SK-N-SH (cell line): Measurements from ENCODE around the gene RGR. TPM values are rescaled to one million over a fixed set of nuclear protein-coding genes. Genes with fewer than 3 reads are reported as not detected.

Experiments
- CTCF ChIA-PET: fragments of 300-600, 350-600 bp; formaldehyde crosslinking; extraction: SDS; loops from one replicate; lab custom pipeline; 2021; lab: Yijun Ruan, JAX
- POLR2A ChIA-PET: fragments of 350-600 bp; sonication (Branson Sonifier 250); formaldehyde crosslinking; extraction: SDS; loops from one replicate; lab custom pipeline; 2020; ENCODE audit warnings: antibody characterized with exemption, inconsistent platforms; lab: Yijun Ruan, JAX
- DNase-seq: peaks from one replicate; pipeline ENCODE4 v3.0.0; 2012
- H2AFZ ChIP-seq: fragments of 200-600 bp; sonication (generic); 2 replicates; pipeline ENCODE4 v1.8.1; 2016; ENCODE audit warnings: antibody characterized with exemption, mild to moderate bottlenecking, low read depth
- H3F3A ChIP-seq: fragments of 200-600 bp; sonication (generic); replicated peaks from 2 replicates; pipeline ENCODE3; 2016; ENCODE audit warnings: antibody characterized with exemption, mild to moderate bottlenecking; ENCODE audit not compliant: insufficient read depth
- H3K27ac ChIP-seq, 2 experiments: fragments of 200-500 bp in 1 of 2; fragments of 200-600 bp in 1 of 2; sonication (Bioruptor generic) in 1 of 2; sonication (generic), shearing (Covaris generic) in 1 of 2; 2 replicates each; pipeline versions ENCODE4 v1.5.1 to v1.6.1; 2014 to 2016; ENCODE audit warnings: low read depth in 2 of 2, inconsistent platforms in 1 of 2, low read length in 1 of 2, mild to moderate bottlenecking in 1 of 2, mixed read lengths in 1 of 2
- H3K27me3 ChIP-seq: fragments of 200-600 bp; sonication (generic), shearing (Covaris generic); 2 replicates; pipeline ENCODE4 v1.6.1; 2016; ENCODE audit warnings: mixed run types; ENCODE audit not compliant: insufficient read depth
- H3K36me3 ChIP-seq, 2 experiments: fragments of 200-500 bp in 1 of 2; fragments of 200-600 bp in 1 of 2; sonication (Bioruptor generic) in 1 of 2; sonication (generic) in 1 of 2; replicated peaks in 1 of 2; 2 replicates each; pipeline versions ENCODE3 to v1.5.1; 2014 to 2016; ENCODE audit warnings: low read length in 1 of 2, mild to moderate bottlenecking in 1 of 2; ENCODE audit not compliant: insufficient read depth in 2 of 2, control insufficient read depth in 1 of 2
- H3K4me1 ChIP-seq, 2 experiments: fragments of 200-500 bp in 1 of 2; fragments of 200-600 bp in 1 of 2; sonication (Bioruptor generic) in 1 of 2; sonication (generic), shearing (Covaris generic) in 1 of 2; 2 replicates each; pipeline versions ENCODE4 v1.5.1 to v1.6.1; 2014 to 2016; ENCODE audit warnings: low read depth in 1 of 2, low read length in 1 of 2, mixed run types in 1 of 2; ENCODE audit not compliant: insufficient read depth in 2 of 2, control insufficient read depth in 1 of 2
- H3K4me2 ChIP-seq: fragments of 200-600 bp; sonication (generic), shearing (Covaris generic); 2 replicates; pipeline ENCODE4 v1.6.1; 2017; ENCODE audit warnings: mixed run types
- H3K4me3 ChIP-seq, 2 experiments: fragments of 200-500 bp in 1 of 2; fragments of 200-600 bp in 1 of 2; sonication (Bioruptor generic) in 1 of 2; sonication (generic), shearing (Covaris generic) in 1 of 2; 2 replicates each; pipeline versions ENCODE4 v1.5.1 to v1.8.1; 2014 to 2016; ENCODE audit warnings: low read depth in 2 of 2, inconsistent platforms in 1 of 2, low read length in 1 of 2, mild to moderate bottlenecking in 1 of 2, mixed read lengths in 1 of 2, moderate library complexity in 1 of 2
- H3K79me2 ChIP-seq: fragments of 200-600 bp; sonication (generic); 2 replicates; pipeline ENCODE4 v1.8.1; 2017; ENCODE audit warnings: mild to moderate bottlenecking; ENCODE audit not compliant: insufficient read depth
- H3K9ac ChIP-seq: fragments of 200-600 bp; sonication (generic); 2 replicates; pipeline ENCODE4 v1.6.1; 2017; ENCODE audit warnings: mixed run types
- H3K9me2 ChIP-seq: fragments of 200-600 bp; sonication (generic); 2 replicates; pipeline ENCODE4 v1.6.1; 2017; ENCODE audit warnings: mixed run types
- H3K9me3 ChIP-seq: fragments of 200-600 bp; sonication (generic); 2 replicates; pipeline ENCODE4 v1.6.1; 2017; ENCODE audit warnings: mixed run types, mild to moderate bottlenecking, moderate library complexity
- H4K20me1 ChIP-seq: fragments of 200-600 bp; sonication (generic); 2 replicates; pipeline ENCODE4 v1.6.1; 2017; ENCODE audit warnings: mild to moderate bottlenecking, mixed run types; ENCODE audit not compliant: insufficient read depth
- EP300 ChIP-seq, 2 experiments: IDR thresholded peaks; 2 replicates each; pipeline versions ENCODE4 v1.4.0 to v1.6.1; 2012; ENCODE audit warnings: borderline replicate concordance in 1 of 2, low read depth in 1 of 2, low read length in 1 of 2
- MEF2A ChIP-seq: IDR thresholded peaks from 2 replicates; pipeline ENCODE4 v1.4.0; 2012; ENCODE audit warnings: low read depth, borderline replicate concordance
- NRF1 ChIP-seq: IDR thresholded peaks from 2 replicates; pipeline ENCODE4 v1.6.1; 2012; ENCODE audit warnings: low read depth, mild to moderate bottlenecking, low read length
- RAD21 ChIP-seq: IDR thresholded peaks from 2 replicates; pipeline ENCODE4 v1.6.1; 2012; ENCODE audit warnings: mild to moderate bottlenecking, low read length
- SIN3A ChIP-seq: IDR thresholded peaks from 2 replicates; pipeline ENCODE4 v1.6.1; 2012; ENCODE audit warnings: low read depth, mild to moderate bottlenecking, low read length, moderate library complexity, borderline replicate concordance
- SMC3 ChIP-seq: IDR thresholded peaks from 2 replicates; pipeline ENCODE4 v1.6.1; 2012; ENCODE audit warnings: low read depth, low read length, improper control_type of control experiment
- TEAD4 ChIP-seq: IDR thresholded peaks from 2 replicates; pipeline ENCODE4 v1.4.0; 2012; ENCODE audit warnings: mild to moderate bottlenecking, borderline replicate concordance; ENCODE audit not compliant: insufficient read depth
- WGBS: methylation state at CpG from one replicate; pipeline ENCODE4 v1.1.6; 2017; ENCODE audit warnings: low lambda C conversion rate; 5-methylcytosine and 5-hydroxymethylcytosine counted together
- polyA plus RNA-seq, 3 experiments: library from polyadenylated mRNA; depleted of rRNA; stranded (reverse); fragments of >200 nt; gene quantifications; 2 replicates each; pipeline ENCODE4 v1.2.3, GENCODE V29; 2012
- TF ChIP-seq, protein P1 (sequence below): fragments of 200-600 bp; sonication (generic); IDR thresholded peaks from 2 replicates; pipeline ENCODE4 v1.6.1; 2017; ENCODE audit warnings: antibody characterized with exemption, mild to moderate bottlenecking, moderate library complexity
- TF ChIP-seq, protein P2 (sequence below): IDR thresholded peaks from 2 replicates; pipeline ENCODE4 v1.6.1; 2012; ENCODE audit warnings: mild to moderate bottlenecking, low read depth, low read length, moderate library complexity
- TF ChIP-seq, protein P3 (sequence below): fragments of 150-350 bp; IDR thresholded peaks from 2 replicates; pipeline ENCODE4 v1.6.1; 2016; ENCODE audit warnings: mild to moderate bottlenecking, low read depth, low read length
- TF ChIP-seq, protein P4 (sequence below): IDR thresholded peaks from 2 replicates; pipeline ENCODE4 v1.4.0; 2012; ENCODE audit warnings: low read depth, borderline replicate concordance

Gene RGR
- polyA plus RNA-seq, 1 of the 3 experiments (the other 2 are of a cell fraction) = not detected

DNA sequence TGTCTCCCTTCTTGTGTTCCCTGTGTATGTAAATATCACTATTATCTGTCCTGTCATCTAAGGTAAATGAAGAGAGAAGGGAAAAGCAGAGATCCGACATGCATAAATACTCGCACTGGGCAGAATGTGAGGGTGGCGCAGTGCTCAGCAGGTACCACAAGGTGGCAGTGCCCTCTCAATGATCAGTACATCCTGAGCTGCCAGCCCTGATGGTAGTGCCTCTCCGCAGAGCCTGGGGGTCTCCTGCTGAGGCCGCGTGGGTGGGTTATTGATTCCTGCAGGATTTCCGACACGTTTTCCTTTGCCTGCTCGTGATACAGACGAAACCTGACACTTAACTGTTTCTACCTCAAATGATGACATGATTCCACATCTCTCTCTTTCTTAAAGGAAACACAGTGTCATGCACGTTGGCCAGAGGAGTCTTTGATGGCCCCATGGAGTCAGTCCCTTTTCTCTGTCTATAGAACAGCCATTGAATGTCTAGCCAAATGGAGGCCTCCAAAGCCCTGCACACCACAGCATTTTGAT is 19.8 kb downstream of the RGR start:
- TF ChIP-seq, protein P1, sequence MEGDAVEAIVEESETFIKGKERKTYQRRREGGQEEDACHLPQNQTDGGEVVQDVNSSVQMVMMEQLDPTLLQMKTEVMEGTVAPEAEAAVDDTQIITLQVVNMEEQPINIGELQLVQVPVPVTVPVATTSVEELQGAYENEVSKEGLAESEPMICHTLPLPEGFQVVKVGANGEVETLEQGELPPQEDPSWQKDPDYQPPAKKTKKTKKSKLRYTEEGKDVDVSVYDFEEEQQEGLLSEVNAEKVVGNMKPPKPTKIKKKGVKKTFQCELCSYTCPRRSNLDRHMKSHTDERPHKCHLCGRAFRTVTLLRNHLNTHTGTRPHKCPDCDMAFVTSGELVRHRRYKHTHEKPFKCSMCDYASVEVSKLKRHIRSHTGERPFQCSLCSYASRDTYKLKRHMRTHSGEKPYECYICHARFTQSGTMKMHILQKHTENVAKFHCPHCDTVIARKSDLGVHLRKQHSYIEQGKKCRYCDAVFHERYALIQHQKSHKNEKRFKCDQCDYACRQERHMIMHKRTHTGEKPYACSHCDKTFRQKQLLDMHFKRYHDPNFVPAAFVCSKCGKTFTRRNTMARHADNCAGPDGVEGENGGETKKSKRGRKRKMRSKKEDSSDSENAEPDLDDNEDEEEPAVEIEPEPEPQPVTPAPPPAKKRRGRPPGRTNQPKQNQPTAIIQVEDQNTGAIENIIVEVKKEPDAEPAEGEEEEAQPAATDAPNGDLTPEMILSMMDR = peak; percentile 96
- TF ChIP-seq RAD21 = peak; percentile 93
- TF ChIP-seq SIN3A = no peak
- peak; percentile 90 for TF ChIP-seq SMC3
- TF ChIP-seq NRF1 = no peak
- peak overlapping the region in 1 of 2 experiments; percentile 43; a peak in 1 of 4 replicates for H3K4me3 ChIP-seq
- H2AFZ ChIP-seq = no peak overlapping the region
- POLR2A ChIA-PET = no interaction called here
- H3K9me3 ChIP-seq = no peaks in the 10 kb centered on the region
- H3K79me2 ChIP-seq = no peaks in the 10 kb centered on the region
- H3K4me2 ChIP-seq = peak overlapping the region; percentile 25; the same call in 1 of the 2 replicates
- no peaks in the 10 kb centered on the region for H3F3A ChIP-seq
- peak; percentile 78 for DNase-seq
- 8% methylated on average over 10 of the region's 11 CpGs for WGBS
- no peaks in the 10 kb centered on the region for H3K27me3 ChIP-seq
- CTCF ChIA-PET = interaction anchor here (0.5 to 11.2 kb wide), 41 partner anchors 10 to 452 kb away, joined by 3 to 201 read pairs (median 3); no protein-coding TSS in a partner anchor
- H3K27ac ChIP-seq = no peak overlapping the region
- H3K4me1 ChIP-seq = peaks cover 4 to 11% of the 10 kb centered on the region in 2 experiments; a peak in 3 of 4 replicates
- H4K20me1 ChIP-seq = no peaks in the 10 kb centered on the region
- no peak overlapping the region for H3K9ac ChIP-seq
- no peaks in the 10 kb centered on the region for H3K36me3 ChIP-seq
- no peaks in the 10 kb centered on the region for H3K9me2 ChIP-seq

DNA sequence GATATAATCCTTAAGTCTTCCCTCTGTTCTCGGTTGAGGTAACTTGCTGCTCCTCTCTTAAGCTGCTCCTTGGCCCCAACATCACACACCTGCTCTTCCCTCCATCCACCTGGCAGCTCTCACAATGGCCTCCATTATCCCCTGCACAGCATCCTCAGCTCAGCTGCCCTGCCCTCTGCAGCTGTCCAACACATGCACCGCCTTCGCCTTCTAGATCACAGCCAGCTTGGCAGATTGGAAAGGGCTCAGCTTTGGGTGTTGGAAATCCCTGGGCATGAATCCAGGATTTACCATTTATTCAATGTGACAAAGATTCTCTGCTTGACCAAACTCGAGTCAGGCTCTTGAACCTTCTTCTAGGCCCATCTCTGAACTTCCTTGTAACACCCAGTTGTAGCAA is 20.6 kb downstream of the RGR start:
- DNase-seq = no peak
- ChIA-PET CTCF (interaction anchor here (0.9 to 11.2 kb wide), 8 partner anchors 9 to 293 kb away, joined by 3 to 201 read pairs (median 8); no protein-coding TSS in a partner anchor), POLR2A (no interaction called here)
- Histone ChIP-seq H4K20me1 (no peaks in the 10 kb centered on the region), H2AFZ (no peak overlapping the region), H3K4me2 (no peak overlapping the region), H3K27ac (no peak overlapping the region), H3K36me3 (no peaks in the 10 kb centered on the region), H3K4me1 (peaks cover 8 to 11% of the 10 kb centered on the region in 2 experiments; a peak in 3 of 4 replicates), H3F3A (no peaks in the 10 kb centered on the region), H3K27me3 (no peaks in the 10 kb centered on the region), H3K9me2 (no peaks in the 10 kb centered on the region), H3K4me3 (no peak overlapping the region), H3K79me2 (no peaks in the 10 kb centered on the region), H3K9me3 (no peaks in the 10 kb centered on the region), H3K9ac (no peak overlapping the region)
- 61% methylated on average over 4 of the region's 4 CpGs for WGBS
- TF ChIP-seq, protein P2, sequence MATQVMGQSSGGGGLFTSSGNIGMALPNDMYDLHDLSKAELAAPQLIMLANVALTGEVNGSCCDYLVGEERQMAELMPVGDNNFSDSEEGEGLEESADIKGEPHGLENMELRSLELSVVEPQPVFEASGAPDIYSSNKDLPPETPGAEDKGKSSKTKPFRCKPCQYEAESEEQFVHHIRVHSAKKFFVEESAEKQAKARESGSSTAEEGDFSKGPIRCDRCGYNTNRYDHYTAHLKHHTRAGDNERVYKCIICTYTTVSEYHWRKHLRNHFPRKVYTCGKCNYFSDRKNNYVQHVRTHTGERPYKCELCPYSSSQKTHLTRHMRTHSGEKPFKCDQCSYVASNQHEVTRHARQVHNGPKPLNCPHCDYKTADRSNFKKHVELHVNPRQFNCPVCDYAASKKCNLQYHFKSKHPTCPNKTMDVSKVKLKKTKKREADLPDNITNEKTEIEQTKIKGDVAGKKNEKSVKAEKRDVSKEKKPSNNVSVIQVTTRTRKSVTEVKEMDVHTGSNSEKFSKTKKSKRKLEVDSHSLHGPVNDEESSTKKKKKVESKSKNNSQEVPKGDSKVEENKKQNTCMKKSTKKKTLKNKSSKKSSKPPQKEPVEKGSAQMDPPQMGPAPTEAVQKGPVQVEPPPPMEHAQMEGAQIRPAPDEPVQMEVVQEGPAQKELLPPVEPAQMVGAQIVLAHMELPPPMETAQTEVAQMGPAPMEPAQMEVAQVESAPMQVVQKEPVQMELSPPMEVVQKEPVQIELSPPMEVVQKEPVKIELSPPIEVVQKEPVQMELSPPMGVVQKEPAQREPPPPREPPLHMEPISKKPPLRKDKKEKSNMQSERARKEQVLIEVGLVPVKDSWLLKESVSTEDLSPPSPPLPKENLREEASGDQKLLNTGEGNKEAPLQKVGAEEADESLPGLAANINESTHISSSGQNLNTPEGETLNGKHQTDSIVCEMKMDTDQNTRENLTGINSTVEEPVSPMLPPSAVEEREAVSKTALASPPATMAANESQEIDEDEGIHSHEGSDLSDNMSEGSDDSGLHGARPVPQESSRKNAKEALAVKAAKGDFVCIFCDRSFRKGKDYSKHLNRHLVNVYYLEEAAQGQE = no peak
- no peak for TF ChIP-seq EP300 (IDR thresholded peaks at IDR 0.05; ENCODE audit: borderline replicate concordance in 1 of 2, low read depth in 1 of 2, low read length in 1 of 2)
- TF ChIP-seq, protein P3, sequence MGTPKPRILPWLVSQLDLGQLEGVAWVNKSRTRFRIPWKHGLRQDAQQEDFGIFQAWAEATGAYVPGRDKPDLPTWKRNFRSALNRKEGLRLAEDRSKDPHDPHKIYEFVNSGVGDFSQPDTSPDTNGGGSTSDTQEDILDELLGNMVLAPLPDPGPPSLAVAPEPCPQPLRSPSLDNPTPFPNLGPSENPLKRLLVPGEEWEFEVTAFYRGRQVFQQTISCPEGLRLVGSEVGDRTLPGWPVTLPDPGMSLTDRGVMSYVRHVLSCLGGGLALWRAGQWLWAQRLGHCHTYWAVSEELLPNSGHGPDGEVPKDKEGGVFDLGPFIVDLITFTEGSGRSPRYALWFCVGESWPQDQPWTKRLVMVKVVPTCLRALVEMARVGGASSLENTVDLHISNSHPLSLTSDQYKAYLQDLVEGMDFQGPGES = no peak
- TF ChIP-seq MEF2A = no peak
- TF ChIP-seq, protein P4, sequence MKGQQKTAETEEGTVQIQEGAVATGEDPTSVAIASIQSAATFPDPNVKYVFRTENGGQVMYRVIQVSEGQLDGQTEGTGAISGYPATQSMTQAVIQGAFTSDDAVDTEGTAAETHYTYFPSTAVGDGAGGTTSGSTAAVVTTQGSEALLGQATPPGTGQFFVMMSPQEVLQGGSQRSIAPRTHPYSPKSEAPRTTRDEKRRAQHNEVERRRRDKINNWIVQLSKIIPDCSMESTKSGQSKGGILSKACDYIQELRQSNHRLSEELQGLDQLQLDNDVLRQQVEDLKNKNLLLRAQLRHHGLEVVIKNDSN = no peak
- TF ChIP-seq TEAD4 = no peak
